Measurements from ENCODE around the gene DAZAP1. TPM values are rescaled to one million over a fixed set of nuclear protein-coding genes. Genes with fewer than 3 reads are reported as not detected.

The DAZAP1 gene
- total and polyA plus RNA-seq, 2 of the 4 experiments (the other 2 are of a cell fraction): 22.0 to 62.8 TPM

DNA sequence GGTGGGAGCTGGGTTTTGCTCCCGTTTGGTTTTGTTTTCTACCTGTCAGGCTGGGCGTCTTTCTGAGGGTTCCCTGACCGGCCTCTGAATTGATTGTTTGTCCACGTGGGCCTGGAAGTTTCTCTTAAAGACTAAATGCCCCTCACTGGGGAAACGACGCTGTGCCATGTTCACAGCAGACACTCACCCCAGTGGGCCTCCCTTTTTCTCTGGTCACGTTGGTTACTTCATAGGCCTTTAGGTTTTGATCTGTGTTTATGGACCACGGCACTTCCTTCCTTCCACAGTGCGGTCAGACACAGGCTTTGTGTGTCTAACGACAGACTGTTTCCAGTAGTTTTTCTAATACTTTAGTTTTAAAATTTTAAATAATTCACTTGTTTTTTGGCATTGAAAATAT is 43.8 kb upstream of the DAZAP1 start:
- no peak overlapping the region for H2BK5ac ChIP-seq (ENCODE audit: low read depth, low read length, poor library complexity, severe bottlenecking)
- peaks cover 50% of the 10 kb centered on the region for H3K36me3 ChIP-seq (ENCODE audit: control insufficient read depth, insufficient read depth, low read length)
- H3K27me3 ChIP-seq (ENCODE audit: control insufficient read depth, insufficient read depth, low read length): no peaks in the 10 kb centered on the region
- no peak overlapping the region for H2AK9ac ChIP-seq (replicated peaks; ENCODE audit: low read depth, low read length, poor library complexity)
- H4K20me1 ChIP-seq (ENCODE audit: insufficient read depth, low read length): no peaks in the 10 kb centered on the region; the same call in 1 of the 2 replicates
- H3K9ac ChIP-seq (ENCODE audit: low read depth, low read length): no peak overlapping the region
- no peak overlapping the region for H3K23ac ChIP-seq (ENCODE audit: low read depth, low read length)
- H3K9me3 ChIP-seq (ENCODE audit: control insufficient read depth, insufficient read depth, low read length): no peaks in the 10 kb centered on the region
- H2BK15ac ChIP-seq (ENCODE audit: low read depth, low read length): no peak overlapping the region
- in situ Hi-C loops (cut with MboI; ENCODE audit: low sequenced_read_pairs) (loop anchor here (5.0 kb wide), 1 partner anchor 81 kb away; no protein-coding TSS in a partner anchor), intact Hi-C loops (cut with micrococcal nuclease) (loop anchor here (5.0 kb wide), 1 partner anchor 86 kb away; the partner anchor contains the start of gene FAM174C), dilution Hi-C loops (cut with HindIII; ENCODE audit: low sequenced_read_pairs, unreplicated experiment) (no loop called here)
- no peak overlapping the region for H2BK120ac ChIP-seq (ENCODE audit: low read depth, low read length)
- ATAC-seq (ENCODE audit: low read depth): no peak
- no TSS peak for BruUV-seq (replicated peaks)
- H3K4me3 ChIP-seq (ENCODE audit: insufficient read depth, low read depth, low read length): no peak overlapping the region
- H3K9me1 ChIP-seq (ENCODE audit: insufficient read depth, low read length): peaks cover 9% of the 10 kb centered on the region
- H3K4ac ChIP-seq (ENCODE audit: low read depth, low read length): no peak overlapping the region
- DNase-seq: no peak
- TF ChIP-seq MXI1 (IDR thresholded peaks at IDR 0.05; ENCODE audit: borderline replicate concordance, low read depth, low read length): no peak
- TF ChIP-seq SMC3 (IDR thresholded peaks at IDR 0.05; ENCODE audit: low read depth, low read length): no peak
- no peak for TF ChIP-seq FOS (IDR thresholded peaks at IDR 0.05; ENCODE audit: low read depth, low read length)
- no peak for TF ChIP-seq RCOR1 (IDR thresholded peaks at IDR 0.05; ENCODE audit: insufficient replicate concordance, low read length)
- TF ChIP-seq, protein P1, sequence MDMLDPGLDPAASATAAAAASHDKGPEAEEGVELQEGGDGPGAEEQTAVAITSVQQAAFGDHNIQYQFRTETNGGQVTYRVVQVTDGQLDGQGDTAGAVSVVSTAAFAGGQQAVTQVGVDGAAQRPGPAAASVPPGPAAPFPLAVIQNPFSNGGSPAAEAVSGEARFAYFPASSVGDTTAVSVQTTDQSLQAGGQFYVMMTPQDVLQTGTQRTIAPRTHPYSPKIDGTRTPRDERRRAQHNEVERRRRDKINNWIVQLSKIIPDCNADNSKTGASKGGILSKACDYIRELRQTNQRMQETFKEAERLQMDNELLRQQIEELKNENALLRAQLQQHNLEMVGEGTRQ (IDR thresholded peaks at IDR 0.05; ENCODE audit: low read depth, low read length): no peak
- H3K27ac ChIP-seq (ENCODE audit: insufficient read depth, low read length): no peak overlapping the region
- H3K4me2 ChIP-seq (ENCODE audit: low read depth, low read length): no peak overlapping the region
- H3K56ac ChIP-seq (ENCODE audit: extremely low read depth, insufficient read depth, low read length): no peak overlapping the region
- H2AFZ ChIP-seq (replicated peaks; ENCODE audit: low read length, poor library complexity): no peak overlapping the region
- no peak overlapping the region for H4K91ac ChIP-seq (ENCODE audit: insufficient read depth, low read depth, low read length)
- 92% methylated on average over 4 of the region's 10 CpGs; no CpG with 5 or more reads in 1 of the 2 experiments for WGBS, 2 experiments (ENCODE audit: extremely low coverage in 2 of 2, insufficient read length in 1 of 2)
- H3K4me1 ChIP-seq (ENCODE audit: control insufficient read depth, insufficient read depth, low read length): peaks cover 13% of the 10 kb centered on the region
- peaks cover 0 to 52% of the 10 kb centered on the region in 2 experiments; a peak in 3 of 4 replicates for H3K79me1 ChIP-seq (ENCODE audit: low read depth in 1 of 2, low read length in 2 of 2)
- H3K18ac ChIP-seq (ENCODE audit: low read depth, low read length): no peak overlapping the region
- ChIA-PET CTCF (no interaction called here), POLR2A (ENCODE audit: unreplicated experiment) (no interaction called here)
- no peak overlapping the region for H4K8ac ChIP-seq (ENCODE audit: low read depth in 2 of 2, low read length in 2 of 2)
- H3K14ac ChIP-seq (replicated peaks; ENCODE audit: low read depth, low read length): no peak overlapping the region
- H4K5ac ChIP-seq (ENCODE audit: low read depth, low read length): no peak overlapping the region
- H2AK5ac ChIP-seq (ENCODE audit: low read depth, low read length): no peak overlapping the region
- no peak overlapping the region for H2BK20ac ChIP-seq (ENCODE audit: low read depth, low read length)
